H7 (cell line): Measurements from ENCODE around the gene TOP2B. TPM values are rescaled to one million over a fixed set of nuclear protein-coding genes. Genes with fewer than 3 reads are reported as not detected.

Source experiments
- DNase-seq: peaks from one replicate; pipeline ENCODE4 v3.0.0; 2012
- H3K27me3 ChIP-seq: 2 replicates; pipeline ENCODE4 v1.6.0; 2011; ENCODE audit warnings: mild to moderate bottlenecking, low read length; ENCODE audit not compliant: control insufficient read depth, insufficient read depth
- H3K36me3 ChIP-seq: replicated peaks from 2 replicates; pipeline ENCODE4 v1.5.1; 2011; ENCODE audit warnings: low read length; ENCODE audit not compliant: control insufficient read depth, insufficient read depth
- H3K4me3 ChIP-seq: 2 replicates; pipeline ENCODE4 v1.5.1; 2011; ENCODE audit warnings: low read depth, mild to moderate bottlenecking, control low read depth, low read length, moderate library complexity; ENCODE audit not compliant: insufficient read depth
- total RNA-seq: library from RNA; depleted of rRNA; stranded (reverse); fragments of >200 nt; shearing (Covaris generic); gene quantifications from 2 replicates; pipeline ENCODE4 v1.2.3, GENCODE V29; 2014

Gene TOP2B
- total RNA-seq, 1 experiment from 2014 or later: 81.2 TPM

DNA sequence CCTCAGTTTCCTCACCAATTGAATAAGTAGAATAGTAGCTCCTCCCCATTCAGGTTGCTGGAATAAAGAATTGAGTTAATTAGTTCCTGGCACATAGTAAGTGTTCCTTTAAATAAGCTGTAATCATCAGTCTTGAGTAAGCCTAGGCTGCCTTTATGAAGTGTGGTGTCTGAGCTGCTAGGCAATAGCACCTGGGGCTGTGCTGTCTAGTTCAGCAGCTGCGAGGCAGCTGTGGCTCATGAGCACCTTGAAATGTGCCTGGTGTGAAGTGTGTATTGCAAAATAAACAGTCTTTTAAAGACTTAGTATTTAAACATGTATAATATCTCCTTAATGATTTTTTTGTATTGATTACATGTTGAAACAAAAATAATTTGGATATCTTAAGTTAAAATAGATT is 77.6 kb downstream of the TOP2B start:
- Histone ChIP-seq H3K4me3 (no peak overlapping the region), H3K27me3 (no peaks in the 10 kb centered on the region), H3K36me3 (no peaks in the 10 kb centered on the region)
- no peak for DNase-seq

GRCh38 chr3:25586553-25586952 is 78.2 kb downstream of the TOP2B start:
- H3K36me3 ChIP-seq: no peaks in the 10 kb centered on the region
- no peaks in the 10 kb centered on the region for H3K27me3 ChIP-seq
- no peak for DNase-seq

GRCh38 chr3:25586167-25586505 is 78.6 kb downstream of the TOP2B start:
- DNase-seq: no peak
- no peak overlapping the region for H3K4me3 ChIP-seq
- no peaks in the 10 kb centered on the region for H3K27me3 ChIP-seq
- no peaks in the 10 kb centered on the region for H3K36me3 ChIP-seq

More at GRCh38 chr3:25586553-25586952, 78.2 kb downstream of the TOP2B start:
- H3K4me3 ChIP-seq: no peak overlapping the region

DNA sequence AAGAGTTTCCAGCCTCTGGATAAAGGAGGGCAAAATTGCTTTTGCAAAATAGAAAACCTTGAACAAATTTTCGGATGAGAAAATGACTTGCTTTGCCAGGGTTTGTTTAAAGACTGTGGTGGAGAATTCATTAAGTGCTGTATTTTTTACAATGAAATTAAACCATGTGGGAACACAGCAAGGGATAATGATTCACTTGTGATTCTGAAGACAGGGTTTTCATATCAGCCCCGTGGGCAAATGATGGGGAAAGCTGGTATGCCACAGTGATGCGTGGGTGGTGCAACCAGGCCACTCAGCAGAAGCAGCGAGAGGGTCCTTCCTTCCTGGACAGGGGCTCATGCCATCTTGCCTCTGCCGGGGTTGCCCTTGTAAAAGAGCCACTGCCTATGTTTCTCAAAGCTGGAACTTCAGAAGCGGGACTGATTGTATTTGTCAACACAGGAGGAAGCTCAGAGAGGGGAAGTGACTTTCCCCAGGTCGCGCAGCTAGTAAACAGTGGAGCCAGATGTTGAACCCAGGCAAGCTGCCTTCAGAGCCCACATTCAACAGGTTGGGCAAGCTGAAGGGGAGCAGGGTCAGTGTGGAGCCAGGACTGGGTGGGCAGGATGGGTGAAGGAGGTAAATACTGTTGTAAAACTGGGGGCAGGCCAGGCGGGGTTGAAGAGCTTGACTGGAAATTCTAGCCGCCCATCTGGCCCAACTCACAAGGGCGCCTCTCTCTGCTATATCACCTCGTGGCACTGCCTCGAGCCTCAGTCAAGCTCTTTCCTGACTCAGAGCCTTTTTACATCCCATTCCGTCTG is 79.1 kb downstream of the TOP2B start:
- H3K27me3 ChIP-seq: no peaks in the 10 kb centered on the region
- H3K4me3 ChIP-seq: no peak overlapping the region
- DNase-seq: no peak
- no peaks in the 10 kb centered on the region for H3K36me3 ChIP-seq

- Histone ChIP-seq H3K36me3 (no peaks in the 10 kb centered on the region), H3K4me3 (no peak overlapping the region), H3K27me3 (no peaks in the 10 kb centered on the region)
- no peak for DNase-seq
These were observed 80.5 kb downstream of the TOP2B start for GRCh38 chr3:25584011-25584789.

GRCh38 chr3:25583343-25583742 is 81.4 kb downstream of the TOP2B start:
- no peaks in the 10 kb centered on the region for H3K36me3 ChIP-seq
- no peak overlapping the region for H3K4me3 ChIP-seq
- H3K27me3 ChIP-seq: no peaks in the 10 kb centered on the region
- DNase-seq: no peak

GRCh38 chr3:25582242-25582641 is 82.5 kb downstream of the TOP2B start:
- no peak for DNase-seq

GRCh38 chr3:25581823-25582222 is 82.9 kb downstream of the TOP2B start:
- Histone ChIP-seq H3K36me3 (no peaks in the 10 kb centered on the region), H3K4me3 (no peak overlapping the region), H3K27me3 (no peaks in the 10 kb centered on the region)
- no peak for DNase-seq

More at GRCh38 chr3:25582242-25582641, 82.5 kb downstream of the TOP2B start:
- H3K4me3 ChIP-seq: no peak overlapping the region
- no peaks in the 10 kb centered on the region for H3K27me3 ChIP-seq
- H3K36me3 ChIP-seq: no peaks in the 10 kb centered on the region

DNA sequence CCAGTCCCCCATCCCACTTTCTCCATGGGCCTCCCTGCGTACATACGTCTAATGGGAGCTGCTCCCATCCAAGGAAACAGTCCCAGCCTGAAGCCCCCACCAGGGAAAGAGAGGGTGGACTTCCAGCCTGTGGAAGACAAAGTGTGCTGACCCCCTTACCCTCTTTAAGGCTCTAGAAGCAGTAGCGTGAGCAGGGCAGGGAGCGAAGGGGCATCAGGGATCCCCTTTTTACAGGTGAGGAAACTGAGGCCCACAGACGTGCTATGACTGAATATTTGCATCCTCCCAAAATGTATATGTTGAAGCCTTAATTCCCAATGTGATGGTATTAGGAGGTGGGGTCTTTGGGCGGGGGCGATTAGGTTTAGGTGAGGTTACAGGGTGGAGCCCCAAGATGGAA is 83.4 kb downstream of the TOP2B start:
- H3K36me3 ChIP-seq: no peaks in the 10 kb centered on the region
- no peak for DNase-seq
- no peak overlapping the region for H3K4me3 ChIP-seq
- no peaks in the 10 kb centered on the region for H3K27me3 ChIP-seq

- Histone ChIP-seq H3K27me3 (no peaks in the 10 kb centered on the region), H3K4me3 (no peak overlapping the region), H3K36me3 (no peaks in the 10 kb centered on the region)
- no peak for DNase-seq
These were observed 84.2 kb downstream of the TOP2B start for GRCh38 chr3:25580534-25580933.

- no peak for DNase-seq
- H3K36me3 ChIP-seq: no peaks in the 10 kb centered on the region
- no peak overlapping the region for H3K4me3 ChIP-seq
These were observed 86.6 kb downstream of the TOP2B start for GRCh38 chr3:25578059-25578458.

GRCh38 chr3:25576831-25577454 is 87.8 kb downstream of the TOP2B start:
- Histone ChIP-seq H3K36me3 (no peaks in the 10 kb centered on the region), H3K27me3 (no peaks in the 10 kb centered on the region), H3K4me3 (no peak overlapping the region)
- peak; percentile 65 for DNase-seq

More at GRCh38 chr3:25578059-25578458, 86.6 kb downstream of the TOP2B start:
- H3K27me3 ChIP-seq: no peaks in the 10 kb centered on the region

GRCh38 chr3:25576146-25576545 is 88.6 kb downstream of the TOP2B start:
- H3K36me3 ChIP-seq: no peaks in the 10 kb centered on the region
- H3K4me3 ChIP-seq: no peak overlapping the region
- DNase-seq: no peak
- H3K27me3 ChIP-seq: no peaks in the 10 kb centered on the region

GRCh38 chr3:25575001-25575400 is 89.7 kb downstream of the TOP2B start:
- Histone ChIP-seq H3K36me3 (no peaks in the 10 kb centered on the region), H3K4me3 (no peak overlapping the region), H3K27me3 (no peaks in the 10 kb centered on the region)
- no peak for DNase-seq
